K562 (cell line): ENCODE data around the gene ALG5. TPM values are rescaled to one million over a fixed set of nuclear protein-coding genes. Genes with fewer than 3 reads are reported as not detected.

Source experiments
- ATAC-seq: fragments of 200-7000 bp; cut with Tn5 transposase; 3 replicates; pipeline ENCODE4 v1.9.1; 2020; ENCODE audit warnings: moderate library complexity
- BruUV-seq: library from RNA; stranded (reverse); fragments of 400-500 nt; replicated peaks from 2 replicates; lab custom pipeline; 2021; lab: Mats Ljungman, UMichigan
- CTCF ChIA-PET: fragments of 300-600 bp; formaldehyde crosslinking; extraction: SDS; loops from one replicate; lab custom pipeline; 2021; ENCODE audit warnings: low intra/inter-chr PET ratio; lab: Yijun Ruan, JAX
- POLR2A ChIA-PET: fragments of 300-600, 350-650 bp; sonication (Branson Sonifier 250); formaldehyde crosslinking; extraction: SDS; loops from one replicate; lab custom pipeline; 2021; ENCODE audit warnings: antibody characterized with exemption, inconsistent platforms; lab: Yijun Ruan, JAX
- DNase-seq, 4 experiments: peaks; one replicate each; pipeline versions ENCODE4 v3.0.0 to v3.0.0-alpha.2; 2011 to 2018; ENCODE audit warnings: low spot score in 3 of 4, mixed read lengths in 3 of 4; ENCODE audit errors: extremely low read depth in 1 of 4
- FAIRE-seq: peaks from 2 replicates; lab custom pipeline; 2011; peaks lifted over from hg19 to GRCh38; lab: Jason Lieb, UNC
- H2AFZ ChIP-seq: 2 replicates; pipeline ENCODE4 v1.6.0; 2011; ENCODE audit warnings: low read depth, low read length, control low read depth, inconsistent platforms
- H3K27ac ChIP-seq: fragments of 200-600 bp; 3 replicates; pipeline ENCODE4 v1.8.0; 2011; ENCODE audit warnings: low read depth, mild to moderate bottlenecking, control low read depth, inconsistent platforms, low read length, moderate library complexity, mixed read lengths; ENCODE audit errors: extremely low read depth
- H3K27me3 ChIP-seq, 2 experiments: fragments of 300-600 bp in 1 of 2; 2 replicates in 1 of 2; 3 replicates in 1 of 2; pipeline versions ENCODE4 v1.6.0 to v1.8.0; 2011; ENCODE audit warnings: inconsistent platforms in 2 of 2, low read length in 2 of 2, mild to moderate bottlenecking in 1 of 2, mixed read lengths in 1 of 2, moderate library complexity in 1 of 2; ENCODE audit not compliant: control insufficient read depth in 2 of 2, insufficient read depth in 2 of 2
- H3K36me3 ChIP-seq: fragments of 300-600 bp; 3 replicates; pipeline ENCODE4 v1.8.0; 2011; ENCODE audit warnings: mild to moderate bottlenecking, low read length, inconsistent platforms; ENCODE audit not compliant: control insufficient read depth, insufficient read depth
- H3K4me1 ChIP-seq, 2 experiments: fragments of 200-600 bp in 1 of 2; replicated peaks in 1 of 2; 2 replicates in 1 of 2; 3 replicates in 1 of 2; pipeline versions ENCODE4 v1.5.1 to v1.8.0; 2011; ENCODE audit warnings: inconsistent platforms in 2 of 2, low read length in 2 of 2, mild to moderate bottlenecking in 1 of 2, mixed read lengths in 1 of 2, moderate library complexity in 1 of 2; ENCODE audit not compliant: control insufficient read depth in 2 of 2, insufficient read depth in 2 of 2
- H3K4me2 ChIP-seq: 2 replicates; pipeline ENCODE4 v1.6.1; 2011; ENCODE audit warnings: low read length, control low read depth, inconsistent platforms, mixed read lengths; ENCODE audit not compliant: insufficient read depth
- H3K4me3 ChIP-seq: fragments of 200-600 bp; sonication (generic), shearing (Covaris generic); 2 replicates; pipeline ENCODE4 v1.5.1; 2016; ENCODE audit warnings: control low read depth, inconsistent platforms
- H3K79me2 ChIP-seq: fragments of 200-600 bp; 3 replicates; pipeline ENCODE4 v1.8.0; 2011; ENCODE audit warnings: low read length, inconsistent platforms; ENCODE audit not compliant: control insufficient read depth, insufficient read depth
- H3K9ac ChIP-seq, 2 experiments: 2 replicates each; pipeline versions ENCODE4 v1.6.0 to v1.6.1; 2011; ENCODE audit warnings: low read depth in 2 of 2, low read length in 2 of 2, control low read depth in 1 of 2, inconsistent platforms in 1 of 2, mild to moderate bottlenecking in 1 of 2, mixed read lengths in 1 of 2; ENCODE audit not compliant: insufficient read depth in 1 of 2
- H3K9me1 ChIP-seq: one replicate; pipeline ENCODE4 v1.6.0; 2011; ENCODE audit warnings: inconsistent platforms, mild to moderate bottlenecking, low read length, moderate library complexity; ENCODE audit not compliant: control insufficient read depth, insufficient read depth
- H3K9me3 ChIP-seq: replicated peaks from 2 replicates; pipeline ENCODE4 v1.5.1; 2011; ENCODE audit warnings: low read depth, low read length, inconsistent platforms; ENCODE audit not compliant: control insufficient read depth, insufficient read depth
- H4K20me1 ChIP-seq: replicated peaks from 2 replicates; pipeline ENCODE4 v1.6.1; 2011; ENCODE audit warnings: low read length, inconsistent platforms, mixed read lengths; ENCODE audit not compliant: control insufficient read depth, insufficient read depth
- ARID1B ChIP-seq: fragments of 450-650 bp; IDR thresholded peaks from 2 replicates; pipeline ENCODE4 v1.6.1; 2016; ENCODE audit warnings: antibody characterized with exemption, mild to moderate bottlenecking, inconsistent platforms
- EZH2 ChIP-seq: IDR thresholded peaks from 2 replicates; pipeline ENCODE4 v1.6.1; 2012; ENCODE audit warnings: low read depth, mild to moderate bottlenecking, inconsistent platforms, low read length, borderline replicate concordance
- KLF13 ChIP-seq: fragments of 450-650 bp; IDR thresholded peaks from 2 replicates; pipeline ENCODE4 v1.6.1; 2016; ENCODE audit warnings: missing genetic modification characterization, low read depth, mild to moderate bottlenecking, missing compliant biosample characterization, moderate library complexity, borderline replicate concordance
- NFXL1 ChIP-seq: fragments of 450-650 bp; formaldehyde crosslinking; IDR thresholded peaks from 2 replicates; pipeline ENCODE4 v1.4.0; 2021; ENCODE audit warnings: mild to moderate bottlenecking
- PRDM10 ChIP-seq: fragments of 450-650 bp; IDR thresholded peaks from 2 replicates; pipeline ENCODE4 v1.6.1; 2018; ENCODE audit not compliant: partially characterized antibody
- TGIF2 ChIP-seq: sonication (generic); formaldehyde crosslinking; IDR thresholded peaks from 2 replicates; pipeline ENCODE4 v1.8.1; 2022; ENCODE audit warnings: mild to moderate bottlenecking, missing genetic modification reagents, moderate library complexity
- ZKSCAN3 ChIP-seq: fragments of 250-450 bp; sonication (Bioruptor Pico); IDR thresholded peaks from 2 replicates; pipeline ENCODE4 v1.4.0; 2020
- ZKSCAN8 ChIP-seq: fragments of 200-800 bp; sonication (Bioruptor generic); IDR thresholded peaks from 2 replicates; pipeline ENCODE4 v1.6.1; 2016; ENCODE audit warnings: missing genetic modification characterization, missing compliant biosample characterization
- ZNF780A ChIP-seq: fragments of 250-450 bp; sonication (Bioruptor Pico); IDR thresholded peaks from 2 replicates; pipeline ENCODE4 v1.5.0; 2021; ENCODE audit warnings: mild to moderate bottlenecking
- WGBS: fragments of 100-300 bp; shearing (Covaris generic); methylation state at CpG from one replicate; pipeline ENCODE4 v1.1.6; 2016; ENCODE audit warnings: low coverage, mixed read lengths; ENCODE audit not compliant: insufficient coverage; ENCODE audit errors: missing lambda C conversion rate; 5-methylcytosine and 5-hydroxymethylcytosine counted together
- in situ Hi-C: fragments of 300-500 bp; cut with MboI; formaldehyde crosslinking; loops from 4 replicates; pipeline ENCODE4 v1.15.0; 2018; ENCODE audit warnings: inconsistent platforms, mixed read lengths
- intact Hi-C: fragments of 100-400 bp; cut with micrococcal nuclease; formaldehyde crosslinking; loops from 2 replicates; pipeline ENCODE4 v1.14.2; 2022
- polyA plus RNA-seq, 8 experiments: library from polyadenylated mRNA; depleted of rRNA in 4 of 8; stranded (reverse) in 5 of 8; unstranded in 3 of 8; fragments of >200 nt; fragmentation: Nextera tagmentation in 2 of 8; fragmentation: Illumina TruSeq in 1 of 8; extraction: Ambion mirVana in 2 of 8; extraction: Trizol in 1 of 8; gene quantifications; 2 replicates each; pipeline versions ENCODE4 v1.2.1 to v1.2.3, GENCODE V29; 2011 to 2014; ENCODE audit warnings: inconsistent platforms in 1 of 8, missing spikeins in 1 of 8
- total RNA-seq, 7 experiments: library from RNA; depleted of rRNA in 6 of 7; stranded (reverse); fragments of >200 nt in 6 of 7; fragmentation: Illumina TruSeq in 2 of 7; extraction: Trizol in 2 of 7; gene quantifications; 2 replicates each; pipeline versions ENCODE4 v1.2.1 to v1.2.3, GENCODE V29; 2011 to 2021; ENCODE audit warnings: low replicate concordance in 1 of 7

The ALG5 gene
- total and polyA plus RNA-seq, 9 of the 15 experiments (the other 6 are each of a cell fraction or from before 2014, with no cell fraction given): 33.6 to 80.5 (median 48.2) TPM

- Histone ChIP-seq H3K36me3 (no peaks in the 10 kb centered on the region), H4K20me1 (no peaks in the 10 kb centered on the region), H3K4me1 (peaks cover 0 to 9% of the 10 kb centered on the region in 2 experiments; a peak in 2 of 5 replicates), H2AFZ (no peak overlapping the region), H3K9me3 (no peaks in the 10 kb centered on the region), H3K4me3 (no peak overlapping the region), H3K9me1 (no peaks in the 10 kb centered on the region), H3K79me2 (no peaks in the 10 kb centered on the region), H3K27me3 (peaks cover 26 to 31% of the 10 kb centered on the region in 2 experiments), H3K27ac (no peak overlapping the region), H3K9ac (no peak overlapping the region), H3K4me2 (no peak overlapping the region)
- in situ Hi-C loops (no loop called here), intact Hi-C loops (no loop called here)
- BruUV-seq: no TSS peak
- 3% methylated on average over 3 of the region's 3 CpGs for WGBS
- POLR2A ChIA-PET: no interaction called here
- CTCF ChIA-PET: no interaction called here
- no peak for FAIRE-seq
- no peak for ATAC-seq
- no peak for DNase-seq
- TF ChIP-seq ZNF780A (CRISPR knock-in tag) (no peak), TGIF2 (CRISPR knock-in tag) (no peak), KLF13 (tag) (no peak), NFXL1 (CRISPR knock-in tag) (no peak), EZH2 (no peak), PRDM10 (no peak), ZKSCAN8 (CRISPR knock-in tag) (no peak), ARID1B (no peak), ZKSCAN3 (CRISPR knock-in tag) (no peak)
These were observed 81.8 kb downstream of the ALG5 start for GRCh38 chr13:36917311-36917710.
